ENCODE data around the gene UTP20.

The UTP20 gene

DNA sequence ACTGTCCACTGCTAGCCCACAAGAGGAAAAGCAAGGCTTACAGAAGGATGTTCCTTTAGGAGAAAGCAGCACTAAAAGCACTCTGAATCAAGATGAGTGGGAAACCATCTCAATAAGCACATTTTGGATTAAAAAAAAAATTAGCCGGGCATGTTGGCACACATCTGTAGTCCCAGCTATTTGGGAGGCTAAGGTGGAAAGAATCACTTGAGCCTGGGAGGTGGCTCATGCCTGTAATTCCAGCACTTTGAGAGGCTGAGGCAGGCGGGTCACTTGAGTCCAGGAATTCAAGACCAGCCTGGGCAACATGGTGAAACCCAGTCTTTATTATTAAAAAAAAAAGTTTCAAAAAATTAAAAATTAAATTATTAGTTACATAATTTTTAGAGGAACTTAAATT, 144.7 kb downstream of the UTP20 start:
- H3K27ac ChIP-seq, result no peak overlapping the region
- TF ChIP-seq, protein P1, sequence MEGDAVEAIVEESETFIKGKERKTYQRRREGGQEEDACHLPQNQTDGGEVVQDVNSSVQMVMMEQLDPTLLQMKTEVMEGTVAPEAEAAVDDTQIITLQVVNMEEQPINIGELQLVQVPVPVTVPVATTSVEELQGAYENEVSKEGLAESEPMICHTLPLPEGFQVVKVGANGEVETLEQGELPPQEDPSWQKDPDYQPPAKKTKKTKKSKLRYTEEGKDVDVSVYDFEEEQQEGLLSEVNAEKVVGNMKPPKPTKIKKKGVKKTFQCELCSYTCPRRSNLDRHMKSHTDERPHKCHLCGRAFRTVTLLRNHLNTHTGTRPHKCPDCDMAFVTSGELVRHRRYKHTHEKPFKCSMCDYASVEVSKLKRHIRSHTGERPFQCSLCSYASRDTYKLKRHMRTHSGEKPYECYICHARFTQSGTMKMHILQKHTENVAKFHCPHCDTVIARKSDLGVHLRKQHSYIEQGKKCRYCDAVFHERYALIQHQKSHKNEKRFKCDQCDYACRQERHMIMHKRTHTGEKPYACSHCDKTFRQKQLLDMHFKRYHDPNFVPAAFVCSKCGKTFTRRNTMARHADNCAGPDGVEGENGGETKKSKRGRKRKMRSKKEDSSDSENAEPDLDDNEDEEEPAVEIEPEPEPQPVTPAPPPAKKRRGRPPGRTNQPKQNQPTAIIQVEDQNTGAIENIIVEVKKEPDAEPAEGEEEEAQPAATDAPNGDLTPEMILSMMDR (IDR thresholded peaks at IDR 0.05), result no peak
- no peak for TF ChIP-seq ZFX (IDR thresholded peaks at IDR 0.05; ENCODE audit: borderline replicate concordance)

DNA sequence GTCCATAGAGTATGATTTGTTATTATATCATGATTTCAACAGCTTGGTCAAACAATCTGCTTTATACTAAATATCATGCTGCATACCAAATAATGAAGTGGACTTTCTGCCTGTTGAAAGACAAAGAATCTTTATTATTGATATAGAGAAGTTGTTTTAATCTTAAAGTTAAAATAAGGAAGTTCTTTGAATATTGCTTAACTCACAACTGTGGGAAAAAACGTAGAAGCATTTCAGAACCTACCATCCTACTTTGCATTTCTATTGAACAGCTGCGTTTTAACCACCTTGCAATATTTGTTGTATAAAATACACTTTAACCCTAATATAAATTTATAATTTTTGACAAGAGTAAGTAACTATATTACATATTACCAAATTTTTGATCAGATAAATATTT, 150.6 kb downstream of the UTP20 start:
- TF ChIP-seq, protein P1 (IDR thresholded peaks at IDR 0.05), result no peak
- no peak for TF ChIP-seq ZFX (IDR thresholded peaks at IDR 0.05; ENCODE audit: borderline replicate concordance)
- H3K27ac ChIP-seq, result no peak overlapping the region

DNA sequence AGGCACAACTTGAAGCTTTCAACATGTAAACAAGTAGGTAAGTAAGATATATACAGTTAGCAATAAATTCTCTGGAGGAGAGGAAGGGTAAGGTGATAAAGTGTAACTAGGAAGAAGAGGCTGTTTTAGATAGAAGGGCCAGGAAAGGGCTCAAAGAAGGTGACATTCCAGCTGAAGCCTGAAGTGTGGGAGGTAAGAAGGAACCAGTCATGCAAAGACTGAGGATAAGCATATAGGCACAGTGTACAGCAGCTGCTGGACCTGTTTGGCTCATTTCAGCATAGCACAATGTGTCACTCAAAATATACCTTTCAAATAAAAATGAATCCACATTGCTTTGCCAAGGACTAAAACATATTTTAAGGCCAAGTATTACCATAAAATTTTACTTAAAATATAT, 156.2 kb downstream of the UTP20 start:
- TF ChIP-seq ZFX (IDR thresholded peaks at IDR 0.05; ENCODE audit: borderline replicate concordance), result no peak
- no peak overlapping the region for H3K27ac ChIP-seq
